ENCODE measurements around the gene F10.

DNA sequence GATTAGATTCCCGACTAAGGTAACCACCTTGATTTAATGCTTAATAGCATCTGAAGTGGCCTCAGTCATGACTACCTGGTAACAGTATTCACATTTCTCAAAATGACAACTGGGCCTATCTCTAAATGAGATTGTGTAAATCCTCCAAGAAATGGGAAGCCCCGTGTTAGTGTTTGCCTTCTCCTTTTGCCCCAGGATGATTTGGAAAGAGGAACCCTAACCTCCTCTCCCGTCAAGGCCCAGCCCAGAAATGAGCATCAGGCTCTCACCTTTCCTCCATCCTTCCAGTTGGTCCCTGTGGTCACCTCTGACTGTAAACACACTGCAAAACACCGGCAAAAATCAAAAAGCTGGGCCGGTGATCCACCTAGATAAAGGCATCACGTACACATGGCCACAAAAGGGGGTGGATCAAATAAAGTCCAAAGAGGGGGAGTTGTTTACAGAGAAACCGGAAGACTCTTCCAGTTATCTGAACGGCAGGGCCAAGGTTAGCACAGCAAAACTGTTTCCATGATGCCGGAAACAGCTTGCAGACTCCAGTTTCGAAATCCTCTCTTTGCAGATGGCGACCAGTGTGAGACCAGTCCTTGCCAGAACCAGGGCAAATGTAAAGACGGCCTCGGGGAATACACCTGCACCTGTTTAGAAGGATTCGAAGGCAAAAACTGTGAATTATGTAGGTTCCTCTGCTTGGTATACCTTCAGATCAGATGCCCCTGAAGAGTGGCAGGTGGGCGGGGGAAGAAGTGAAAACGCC is 16.4 kb downstream of the F10 start:
- TF ChIP-seq, protein P1, sequence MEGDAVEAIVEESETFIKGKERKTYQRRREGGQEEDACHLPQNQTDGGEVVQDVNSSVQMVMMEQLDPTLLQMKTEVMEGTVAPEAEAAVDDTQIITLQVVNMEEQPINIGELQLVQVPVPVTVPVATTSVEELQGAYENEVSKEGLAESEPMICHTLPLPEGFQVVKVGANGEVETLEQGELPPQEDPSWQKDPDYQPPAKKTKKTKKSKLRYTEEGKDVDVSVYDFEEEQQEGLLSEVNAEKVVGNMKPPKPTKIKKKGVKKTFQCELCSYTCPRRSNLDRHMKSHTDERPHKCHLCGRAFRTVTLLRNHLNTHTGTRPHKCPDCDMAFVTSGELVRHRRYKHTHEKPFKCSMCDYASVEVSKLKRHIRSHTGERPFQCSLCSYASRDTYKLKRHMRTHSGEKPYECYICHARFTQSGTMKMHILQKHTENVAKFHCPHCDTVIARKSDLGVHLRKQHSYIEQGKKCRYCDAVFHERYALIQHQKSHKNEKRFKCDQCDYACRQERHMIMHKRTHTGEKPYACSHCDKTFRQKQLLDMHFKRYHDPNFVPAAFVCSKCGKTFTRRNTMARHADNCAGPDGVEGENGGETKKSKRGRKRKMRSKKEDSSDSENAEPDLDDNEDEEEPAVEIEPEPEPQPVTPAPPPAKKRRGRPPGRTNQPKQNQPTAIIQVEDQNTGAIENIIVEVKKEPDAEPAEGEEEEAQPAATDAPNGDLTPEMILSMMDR (IDR thresholded peaks at IDR 0.05; ENCODE audit: poor library complexity): no peak
- no peak for TF ChIP-seq EZH2phosphoT487 (IDR thresholded peaks at IDR 0.05; ENCODE audit: low read depth, severe bottlenecking, unreplicated experiment)
- no peak for TF ChIP-seq EZH2 (IDR thresholded peaks at IDR 0.05; ENCODE audit: borderline replicate concordance)
